Renal cortex interstitium (tissue), 11 donors: ENCODE results near the gene NOS1. TPM values are rescaled to one million over a fixed set of nuclear protein-coding genes. Genes with fewer than 3 reads are reported as not detected.

Experiments used
- DNase-seq, 11 donors: peaks; one replicate each; pipeline ENCODE4 v3.0.0-alpha.2; 2013; ENCODE audit warnings: low read depth in 9 of 11, low spot score in 4 of 11; ENCODE audit errors: extremely low read depth in 1 of 11
- polyA plus RNA-seq, 3 donors: library from polyadenylated mRNA; unstranded; fragments of 120-200 nt; gene quantifications; one replicate each; pipeline ENCODE4 v1.2.1, GENCODE V29; 2013; ENCODE audit not compliant: insufficient read length in 3 of 3

The NOS1 gene
- polyA plus RNA-seq, 3 donors, result 0.45 to 1.4 (median 0.65) TPM

GRCh38 chr12:117367006-117367638 lies 5.7 kb upstream of the NOS1 start:
- DNase-seq, result peak; percentile 45 to 81 (median 69)

DNA sequence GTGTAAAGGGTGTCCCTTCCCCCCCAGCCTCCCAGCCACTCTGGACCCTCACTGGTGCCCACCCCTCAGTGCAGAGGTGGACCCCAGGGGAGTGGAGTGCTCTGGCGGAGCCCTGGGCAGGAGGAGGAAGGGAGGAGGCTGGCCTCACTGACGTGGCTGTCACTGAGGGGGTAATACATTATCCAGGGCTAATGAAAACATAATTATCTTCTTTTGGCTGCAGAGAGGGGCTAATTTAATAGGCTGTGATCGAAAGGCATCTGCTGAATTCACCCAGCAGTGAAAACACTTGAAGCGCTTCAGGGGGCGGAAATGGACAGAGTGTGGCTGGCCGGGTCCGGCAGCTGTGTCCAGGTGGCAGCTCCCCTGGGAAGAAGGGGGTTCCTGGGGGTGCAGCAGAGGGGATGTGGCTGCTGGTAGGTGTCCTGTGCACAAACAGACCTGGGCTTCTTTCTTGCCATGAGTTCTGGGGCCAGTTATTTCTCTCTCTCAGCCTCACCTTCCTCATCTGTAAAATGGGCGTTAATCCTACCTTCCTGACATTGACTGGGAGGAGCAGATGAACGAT lies 3.7 kb upstream of the NOS1 start:
- no peak for DNase-seq

GRCh38 chr12:117363953-117364486 lies 2.6 kb upstream of the NOS1 start:
- DNase-seq, result no peak

- DNase-seq, result no peak
Observed at GRCh38 chr12:117363056-117363662, 1.7 kb upstream of the NOS1 start.

- DNase-seq, result no peak
Observed at GRCh38 chr12:117362391-117362790, 965 bp upstream of the NOS1 start.

DNA sequence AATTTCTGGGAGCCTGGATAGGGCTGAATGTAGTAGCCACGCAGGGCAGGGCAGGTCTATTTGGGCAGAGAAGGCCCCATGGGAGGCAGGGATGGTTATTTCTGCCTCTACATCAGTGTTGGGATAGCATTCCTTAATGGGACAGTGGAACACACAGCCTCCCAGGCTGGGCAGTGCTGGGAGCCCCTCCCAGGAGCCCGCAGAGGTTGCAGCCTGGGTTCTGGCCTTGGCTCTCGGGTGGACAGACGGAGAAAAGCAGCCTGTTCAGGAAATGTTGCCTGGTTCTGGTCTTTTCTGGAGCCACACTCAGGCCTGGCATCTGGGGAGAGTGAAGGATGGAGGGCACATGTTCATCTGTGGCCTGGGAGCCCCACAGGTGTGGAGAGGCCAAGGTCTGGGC lies 479 bp upstream of the NOS1 start:
- no peak for DNase-seq

- DNase-seq, result no peak
Observed at GRCh38 chr12:117360551-117361346, 677 bp downstream of the NOS1 start.

DNA sequence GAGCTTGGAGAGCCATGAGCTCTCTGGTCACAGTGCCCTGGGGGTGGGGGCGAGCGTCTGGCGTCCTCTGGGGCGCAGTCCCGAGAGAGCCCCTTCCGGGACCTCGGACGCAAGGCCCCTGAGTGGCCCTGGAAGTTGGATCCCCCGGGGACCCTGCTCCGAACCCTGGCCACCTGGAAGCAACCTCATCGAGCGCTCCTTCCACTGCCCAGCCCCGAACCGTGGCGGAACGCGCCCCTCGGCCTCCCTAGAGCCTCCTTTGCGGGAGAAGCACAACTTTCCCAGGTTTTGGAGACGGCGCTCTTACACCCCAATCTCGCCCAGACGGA lies 1.2 kb downstream of the NOS1 start:
- no peak for DNase-seq

DNA sequence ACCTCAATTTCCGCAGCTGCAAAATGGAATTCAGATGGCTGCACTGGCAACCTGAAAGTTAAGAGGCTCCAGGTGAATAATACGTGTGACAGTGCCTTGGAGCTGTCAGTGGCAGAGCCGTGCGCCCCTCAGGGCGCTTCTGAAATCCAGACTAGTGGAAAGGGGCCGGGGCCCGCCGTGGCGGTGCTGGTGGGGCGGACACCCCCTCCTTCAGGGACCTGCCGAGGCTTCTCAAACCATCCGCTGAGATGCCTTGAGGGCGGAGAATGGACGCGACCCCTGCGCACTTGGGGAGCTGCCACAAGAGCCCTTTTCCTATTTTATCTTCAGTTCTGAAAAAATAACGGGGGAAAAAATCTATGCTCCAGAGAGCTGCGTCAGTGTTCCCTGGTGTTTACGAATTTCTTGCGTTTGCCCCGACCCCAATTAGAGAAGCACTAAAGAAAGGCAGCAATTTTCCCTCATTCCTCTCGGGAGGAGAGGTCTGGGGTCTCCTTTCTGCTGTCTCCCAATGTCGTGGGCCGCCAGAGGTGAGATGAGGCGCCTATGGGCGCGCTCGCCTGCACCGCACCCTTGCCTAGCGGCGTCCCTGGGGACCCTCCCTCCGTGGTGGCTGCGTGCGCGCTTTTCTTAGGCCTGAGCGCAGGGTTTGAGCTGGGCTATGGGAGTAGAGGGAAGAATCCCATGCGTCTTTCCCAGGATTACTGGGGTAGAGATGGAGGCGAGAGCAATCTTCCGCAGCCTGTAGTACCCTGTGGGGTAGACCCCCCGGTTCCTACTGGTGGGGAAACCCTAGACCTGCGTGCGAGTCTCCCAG lies 2.2 kb downstream of the NOS1 start:
- DNase-seq, result no peak

- no peak for DNase-seq
Observed at GRCh38 chr12:117356048-117356447, 5.4 kb downstream of the NOS1 start.

- no peak for DNase-seq
Observed at GRCh38 chr12:117352883-117353282, 8.5 kb downstream of the NOS1 start.

DNA sequence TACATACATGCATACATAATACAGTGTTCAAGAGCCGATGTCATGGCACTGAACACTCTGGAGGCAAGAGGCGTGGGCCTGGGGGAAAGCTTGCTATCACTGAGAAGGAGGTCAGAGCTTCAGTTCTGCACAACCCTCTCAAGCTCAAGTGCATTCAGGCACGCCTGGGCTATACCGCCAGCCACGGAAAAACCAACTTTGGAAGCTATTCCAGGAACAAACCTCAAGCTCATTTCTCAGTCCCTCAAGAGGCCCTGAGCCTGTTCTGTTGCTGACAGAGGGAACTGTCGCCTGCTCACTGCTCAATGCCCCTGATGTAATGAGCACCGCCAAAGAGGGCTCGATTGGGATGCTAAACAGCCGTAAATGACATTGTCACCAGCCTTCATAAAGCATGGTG lies 9.2 kb downstream of the NOS1 start:
- DNase-seq, result no peak

- DNase-seq, result no peak
Observed at GRCh38 chr12:117350140-117350539, 11.3 kb downstream of the NOS1 start.

GRCh38 chr12:117347588-117347987 lies 13.8 kb downstream of the NOS1 start:
- no peak for DNase-seq

GRCh38 chr12:117344716-117345115 lies 16.7 kb downstream of the NOS1 start:
- DNase-seq, result no peak

DNA sequence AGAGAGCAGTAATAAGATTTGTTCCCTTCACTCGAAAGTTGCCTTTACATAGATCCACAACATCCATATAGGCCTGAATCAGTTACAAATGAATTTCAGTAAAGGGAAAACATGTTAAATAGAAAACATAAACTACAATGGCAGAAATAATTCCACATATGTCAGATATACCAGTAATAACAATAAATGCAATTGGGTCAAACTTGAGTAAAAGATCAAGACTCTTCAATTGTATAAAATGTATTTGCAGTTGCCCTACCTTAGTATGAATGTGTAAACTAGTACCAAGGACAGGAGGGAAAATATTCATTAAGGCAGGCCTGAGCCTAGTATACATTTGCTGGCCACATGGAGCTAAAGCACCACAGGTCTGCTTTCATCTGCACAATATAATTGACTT lies 17.6 kb downstream of the NOS1 start:
- no peak for DNase-seq

GRCh38 chr12:117343296-117343695 lies 18.1 kb downstream of the NOS1 start:
- no peak for DNase-seq

DNA sequence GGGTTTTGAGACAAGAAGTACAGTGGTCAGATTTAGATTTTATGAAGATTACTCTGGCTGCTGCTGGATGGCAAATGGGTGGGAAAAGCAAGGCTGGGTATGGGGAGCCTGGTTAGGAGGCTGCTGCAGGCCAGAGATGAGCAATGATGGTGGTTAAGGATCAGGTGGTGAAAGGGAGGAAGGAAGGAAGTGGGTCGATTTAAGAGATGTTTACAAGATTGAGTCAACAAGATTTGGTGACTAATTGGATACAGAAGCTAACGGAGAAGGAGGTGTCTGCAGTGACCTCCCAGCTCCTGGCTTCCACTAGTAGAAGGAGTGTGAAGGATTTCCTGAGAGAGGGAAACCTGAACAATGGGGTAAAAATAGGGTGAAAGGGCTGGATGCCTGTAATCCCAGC lies 18.7 kb downstream of the NOS1 start:
- DNase-seq, result no peak

DNA sequence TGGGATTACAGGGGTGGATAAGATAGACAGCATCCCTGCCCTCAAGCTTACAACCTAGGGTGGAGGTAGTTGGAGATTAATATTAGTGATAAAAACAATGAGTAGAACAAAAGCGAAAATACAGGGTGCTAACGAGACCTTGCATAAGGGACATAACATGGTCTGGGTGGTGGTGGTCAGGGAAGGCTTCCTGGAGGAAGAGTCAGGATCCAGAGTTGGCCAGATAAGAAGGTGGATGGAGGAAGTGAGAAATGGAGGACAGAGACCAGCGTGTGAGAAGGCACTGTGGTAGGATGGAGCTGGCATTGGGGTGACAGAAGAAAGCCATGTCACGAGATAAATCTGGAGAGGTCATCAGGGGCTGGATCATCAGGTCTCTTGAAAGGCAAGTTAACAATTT lies 19.2 kb downstream of the NOS1 start:
- no peak for DNase-seq
